GM19328 (cell line): ENCODE data around the gene FAM89B.
"Not testable (repeated sequence)": the region's sequence is repeated elsewhere in the genome, so short reads cannot be mapped to it uniquely, and the experiment has no call there.

Source experiments
- ATAC-seq: cut with Tn5 transposase; IDR thresholded peaks from one replicate; pipeline ENCODE4 v1.9.1; 2021; ENCODE audit warnings: mild to moderate bottlenecking, moderate library complexity; ENCODE audit not compliant: unreplicated experiment

The FAM89B gene

GRCh38 chr11:65572356-65573051 lies at the start of gene FAM89B:
Gene FAM89B (plus strand): TSS chr11:65572538. CDS start chr11:65572670, 132 bp downstream.
- no peak for ATAC-seq

GRCh38 chr11:65522718-65523630 lies 49.4 kb upstream of the FAM89B start:
- not testable (repeated sequence) for ATAC-seq

- ATAC-seq: not testable (repeated sequence)
Observed at GRCh38 chr11:65523631-65523968, 48.7 kb upstream of the FAM89B start.

- no peak for ATAC-seq
Observed at GRCh38 chr11:65524014-65524740, 48.2 kb upstream of the FAM89B start.

GRCh38 chr11:65524741-65525545 lies 47.4 kb upstream of the FAM89B start, which contains the start of gene SCYL1:
Gene SCYL1 (plus strand): TSS chr11:65525083. CDS start chr11:65525154, 71 bp downstream.
- peak; percentile 55 for ATAC-seq

GRCh38 chr11:65525546-65526480 lies 46.5 kb upstream of the FAM89B start:
- ATAC-seq: no peak

DNA sequence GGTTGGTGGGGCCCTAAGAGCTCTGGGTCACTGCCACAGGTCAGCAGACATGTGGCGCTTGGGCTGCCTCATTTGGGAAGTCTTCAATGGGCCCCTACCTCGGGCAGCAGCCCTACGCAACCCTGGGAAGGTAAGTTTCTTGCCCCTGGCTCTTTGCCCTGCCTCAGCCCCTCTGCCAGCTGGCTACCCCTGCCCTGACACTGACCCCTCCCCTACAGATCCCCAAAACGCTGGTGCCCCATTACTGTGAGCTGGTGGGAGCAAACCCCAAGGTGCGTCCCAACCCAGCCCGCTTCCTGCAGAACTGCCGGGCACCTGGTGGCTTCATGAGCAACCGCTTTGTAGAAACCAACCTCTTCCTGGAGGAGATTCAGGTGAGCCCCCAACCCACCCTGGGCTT lies 45.6 kb upstream of the FAM89B start:
- no peak for ATAC-seq

- ATAC-seq: no peak
Observed at GRCh38 chr11:65528819-65529350, 43.5 kb upstream of the FAM89B start.

DNA sequence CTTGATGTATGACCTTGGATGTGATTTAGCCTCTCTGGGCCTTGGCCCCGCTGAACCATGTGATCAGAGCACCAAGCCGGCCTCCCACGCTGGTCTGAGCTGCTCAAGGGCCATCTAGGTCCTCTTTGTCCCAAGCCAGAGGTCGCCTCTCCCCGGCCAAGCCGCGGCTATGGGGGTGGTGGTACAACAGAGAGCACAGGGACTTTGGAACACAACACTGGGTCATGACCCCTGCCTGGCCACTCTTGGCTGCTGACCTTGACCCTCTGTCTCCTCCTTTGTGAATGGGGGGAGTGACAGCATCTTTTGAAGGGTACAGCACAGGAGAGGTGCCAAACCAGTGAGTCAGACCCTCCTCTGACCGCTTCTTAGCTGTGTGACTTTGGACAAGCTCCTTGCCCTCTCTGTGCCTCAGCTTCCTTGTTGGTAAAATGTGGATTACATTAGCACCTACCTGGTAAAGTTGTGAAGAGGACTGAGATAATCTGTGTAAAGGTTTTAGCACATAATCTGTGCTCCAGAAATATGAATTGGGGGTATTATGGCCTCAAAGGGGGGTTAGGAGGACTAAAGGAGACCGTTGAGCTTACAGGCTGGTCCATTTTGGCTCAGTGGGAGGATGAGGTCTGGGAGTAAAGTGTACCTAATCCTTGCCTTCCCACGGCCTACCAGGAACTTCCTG lies 42.7 kb upstream of the FAM89B start:
- ATAC-seq: no peak

GRCh38 chr11:65530157-65530496 lies 42.2 kb upstream of the FAM89B start:
- ATAC-seq: no peak

- no peak for ATAC-seq
Observed at GRCh38 chr11:65532388-65533064, 39.8 kb upstream of the FAM89B start.

DNA sequence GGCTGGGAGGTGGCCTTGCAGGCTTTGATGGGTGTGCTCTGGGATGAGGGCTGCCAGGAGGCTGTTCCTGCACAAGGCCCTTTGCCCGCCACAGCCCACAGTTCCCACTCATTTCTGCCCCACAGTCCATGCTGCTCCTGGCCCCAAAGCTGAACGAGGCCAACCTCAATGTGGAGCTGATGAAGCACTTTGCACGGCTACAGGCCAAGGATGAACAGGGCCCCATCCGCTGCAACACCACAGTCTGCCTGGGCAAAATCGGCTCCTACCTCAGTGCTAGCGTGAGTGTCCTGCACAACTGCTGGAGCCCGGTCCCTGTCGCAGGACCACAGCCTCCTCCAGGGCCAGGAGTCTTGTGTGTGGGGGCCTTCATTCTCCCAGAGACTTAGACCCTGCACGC lies 37.2 kb upstream of the FAM89B start:
- no peak for ATAC-seq

- no peak for ATAC-seq
Observed at GRCh38 chr11:65536412-65537295, 35.7 kb upstream of the FAM89B start.

GRCh38 chr11:65537296-65537597 lies 35.1 kb upstream of the FAM89B start:
- no peak for ATAC-seq

- no peak for ATAC-seq
Observed at GRCh38 chr11:65537620-65538231, 34.6 kb upstream of the FAM89B start.

DNA sequence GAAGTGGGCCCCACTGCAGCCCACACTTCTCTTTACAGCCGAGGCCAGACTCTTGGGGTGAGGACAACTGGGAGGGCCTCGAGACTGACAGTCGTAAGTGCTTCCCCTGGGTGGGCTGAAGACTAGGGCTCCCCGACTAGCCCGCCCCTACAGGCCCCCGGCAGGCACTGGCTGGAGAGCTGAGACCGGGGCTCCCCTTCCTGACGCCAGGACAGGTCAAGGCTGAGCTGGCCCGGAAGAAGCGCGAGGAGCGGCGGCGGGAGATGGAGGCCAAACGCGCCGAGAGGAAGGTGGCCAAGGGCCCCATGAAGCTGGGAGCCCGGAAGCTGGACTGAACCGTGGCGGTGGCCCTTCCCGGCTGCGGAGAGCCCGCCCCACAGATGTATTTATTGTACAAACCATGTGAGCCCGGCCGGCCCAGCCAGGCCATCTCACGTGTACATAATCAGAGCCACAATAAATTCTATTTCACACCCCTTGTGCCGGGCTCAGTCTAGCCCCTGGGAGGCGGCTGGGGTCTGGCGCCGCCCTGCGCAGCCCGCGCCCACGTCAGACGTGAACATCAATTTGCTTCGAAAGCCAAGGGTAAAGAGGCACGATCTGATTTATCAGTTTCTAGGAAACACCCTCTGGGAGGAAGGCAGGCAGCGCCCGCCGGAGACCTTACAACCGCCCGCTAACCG lies 34.0 kb upstream of the FAM89B start:
- ATAC-seq: no peak
